HG03097 (cell line): ENCODE measurements around the gene ABCD4.
"Not testable (repeated sequence)": the region's sequence is repeated elsewhere in the genome, so short reads cannot be mapped to it uniquely, and the experiment has no call there.

Source experiments
- ATAC-seq: cut with Tn5 transposase; IDR thresholded peaks from one replicate; pipeline ENCODE4 v1.9.1; 2021; ENCODE audit not compliant: unreplicated experiment, low FRiP score

Gene ABCD4

GRCh38 chr14:74308695-74309094, 6.0 kb upstream of the ABCD4 start:
- no peak for ATAC-seq

GRCh38 chr14:74302152-74302628, 544 bp downstream of the ABCD4 start:
- peak; percentile 29 for ATAC-seq

GRCh38 chr14:74301594-74302151, 1.1 kb downstream of the ABCD4 start:
- ATAC-seq: no peak

- no peak for ATAC-seq
Measured at GRCh38 chr14:74299061-74299545, 3.6 kb downstream of the ABCD4 start.

GRCh38 chr14:74297986-74298385, 4.7 kb downstream of the ABCD4 start:
- ATAC-seq: no peak

GRCh38 chr14:74296037-74296467, 6.7 kb downstream of the ABCD4 start:
- no peak for ATAC-seq

GRCh38 chr14:74293606-74294005, 9.1 kb downstream of the ABCD4 start:
- ATAC-seq: no peak

- no peak for ATAC-seq
Measured at GRCh38 chr14:74292061-74292460, 10.7 kb downstream of the ABCD4 start.

- ATAC-seq: no peak
Measured at GRCh38 chr14:74290415-74290814, 12.3 kb downstream of the ABCD4 start.

GRCh38 chr14:74289801-74290200, 12.9 kb downstream of the ABCD4 start:
- ATAC-seq: no peak

- no peak for ATAC-seq
Measured at GRCh38 chr14:74286736-74287135, 16.0 kb downstream of the ABCD4 start.

- no peak for ATAC-seq
Measured at GRCh38 chr14:74281069-74281468, 21.7 kb downstream of the ABCD4 start.

GRCh38 chr14:74278080-74278479, 24.7 kb downstream of the ABCD4 start:
- ATAC-seq: no peak

- no peak for ATAC-seq
Measured at GRCh38 chr14:74275241-74275841, 27.4 kb downstream of the ABCD4 start.

- ATAC-seq: no peak
Measured at GRCh38 chr14:74271365-74271764, 31.4 kb downstream of the ABCD4 start.

- not testable (repeated sequence) for ATAC-seq
Measured at GRCh38 chr14:74270382-74271177, 32.2 kb downstream of the ABCD4 start.

GRCh38 chr14:74267588-74267987, 35.1 kb downstream of the ABCD4 start:
- ATAC-seq: no peak

GRCh38 chr14:74265301-74265965, 37.3 kb downstream of the ABCD4 start:
- no peak for ATAC-seq

- ATAC-seq: no peak
Measured at GRCh38 chr14:74263921-74264320, 38.8 kb downstream of the ABCD4 start.

- ATAC-seq: no peak
Measured at GRCh38 chr14:74263181-74263580, 39.6 kb downstream of the ABCD4 start.

GRCh38 chr14:74262076-74262475, 40.7 kb downstream of the ABCD4 start:
- no peak for ATAC-seq
